IMR-90 (cell line): ENCODE data around the gene MOB3A. TPM values are rescaled to one million over a fixed set of nuclear protein-coding genes. Genes with fewer than 3 reads are reported as not detected.

Experiments used
- ATAC-seq: fragments of 200-7000 bp; cut with Tn5 transposase; 2 replicates; pipeline ENCODE4 v1.9.1; 2020; ENCODE audit warnings: low read depth, mild to moderate bottlenecking, moderate library complexity
- BruUV-seq: library from RNA; stranded (reverse); fragments of 400-500 nt; replicated peaks from 2 replicates; lab custom pipeline; 2021; lab: Mats Ljungman, UMichigan
- CTCF ChIA-PET: fragments of 300-600 bp; formaldehyde crosslinking; extraction: SDS; loops from one replicate; lab custom pipeline; 2021; ENCODE audit warnings: antibody characterized with exemption; lab: Yijun Ruan, JAX
- POLR2A ChIA-PET: fragments of 300-600 bp; sonication (Branson Sonifier 250); formaldehyde crosslinking; loops from one replicate; lab custom pipeline; 2022; ENCODE audit warnings: antibody characterized with exemption; ENCODE audit not compliant: unreplicated experiment; lab: Charles Lee
- DNase-seq: peaks from one replicate; pipeline ENCODE4 v3.0.0; 2013
- H2AFZ ChIP-seq: replicated peaks from 2 replicates; pipeline ENCODE3; 2013; ENCODE audit warnings: low read length, mild to moderate bottlenecking; ENCODE audit not compliant: poor library complexity
- H2AK5ac ChIP-seq: 2 replicates; pipeline ENCODE4 v1.6.1; 2013; ENCODE audit warnings: low read depth, low read length, inconsistent platforms
- H2AK9ac ChIP-seq: replicated peaks from 2 replicates; pipeline ENCODE3; 2013; ENCODE audit warnings: mild to moderate bottlenecking, low read depth, low read length, moderate library complexity; ENCODE audit not compliant: poor library complexity
- H2BK120ac ChIP-seq: 2 replicates; pipeline ENCODE4 v1.6.1; 2013; ENCODE audit warnings: low read depth, low read length, inconsistent platforms
- H2BK15ac ChIP-seq: 3 replicates; pipeline ENCODE4 v1.6.1; 2013; ENCODE audit warnings: low read depth, low read length, inconsistent platforms
- H2BK20ac ChIP-seq: 2 replicates; pipeline ENCODE4 v1.6.1; 2013; ENCODE audit warnings: low read depth, mild to moderate bottlenecking, inconsistent platforms, low read length, moderate library complexity
- H2BK5ac ChIP-seq: 2 replicates; pipeline ENCODE4 v1.6.1; 2013; ENCODE audit warnings: mild to moderate bottlenecking, low read depth, low read length, inconsistent platforms; ENCODE audit not compliant: poor library complexity, severe bottlenecking
- H3K14ac ChIP-seq: replicated peaks from 2 replicates; pipeline ENCODE4 v1.6.1; 2013; ENCODE audit warnings: low read depth, low read length, inconsistent platforms
- H3K18ac ChIP-seq: 2 replicates; pipeline ENCODE4 v1.6.1; 2013; ENCODE audit warnings: low read depth, low read length, control low read depth
- H3K23ac ChIP-seq: 2 replicates; pipeline ENCODE4 v1.6.1; 2013; ENCODE audit warnings: low read depth, low read length, inconsistent platforms
- H3K27ac ChIP-seq: 2 replicates; pipeline ENCODE4 v1.5.1; 2013; ENCODE audit warnings: mild to moderate bottlenecking, control low read depth, low read length; ENCODE audit not compliant: insufficient read depth
- H3K27me3 ChIP-seq: 2 replicates; pipeline ENCODE4 v1.6.1; 2013; ENCODE audit warnings: low read length; ENCODE audit not compliant: control insufficient read depth, insufficient read depth
- H3K36me3 ChIP-seq: 2 replicates; pipeline ENCODE4 v1.6.1; 2013; ENCODE audit warnings: low read length, mixed read lengths; ENCODE audit not compliant: control insufficient read depth, insufficient read depth
- H3K4ac ChIP-seq: 2 replicates; pipeline ENCODE4 v1.6.1; 2013; ENCODE audit warnings: low read depth, low read length, inconsistent platforms
- H3K4me1 ChIP-seq: 2 replicates; pipeline ENCODE4 v1.6.1; 2013; ENCODE audit warnings: low read length, mixed read lengths; ENCODE audit not compliant: control insufficient read depth, insufficient read depth
- H3K4me2 ChIP-seq: 2 replicates; pipeline ENCODE4 v1.6.1; 2013; ENCODE audit warnings: low read depth, mild to moderate bottlenecking, control low read depth, low read length, moderate library complexity
- H3K4me3 ChIP-seq: 2 replicates; pipeline ENCODE4 v1.5.1; 2013; ENCODE audit warnings: low read depth, mild to moderate bottlenecking, control low read depth, low read length, moderate library complexity; ENCODE audit not compliant: insufficient read depth
- H3K56ac ChIP-seq: 2 replicates; pipeline ENCODE4 v1.6.1; 2013; ENCODE audit warnings: low read length, inconsistent platforms; ENCODE audit not compliant: insufficient read depth; ENCODE audit errors: extremely low read depth
- H3K79me1 ChIP-seq, 2 experiments: 2 replicates each; pipeline ENCODE4 v1.6.1; 2013; ENCODE audit warnings: low read length in 2 of 2, inconsistent platforms in 1 of 2, low read depth in 1 of 2
- H3K9ac ChIP-seq: 2 replicates; pipeline ENCODE4 v1.6.1; 2013; ENCODE audit warnings: low read depth, low read length, control low read depth
- H3K9me1 ChIP-seq: 2 replicates; pipeline ENCODE4 v1.6.1; 2013; ENCODE audit warnings: low read length, inconsistent platforms; ENCODE audit not compliant: insufficient read depth
- H3K9me3 ChIP-seq: 2 replicates; pipeline ENCODE4 v1.6.1; 2013; ENCODE audit warnings: low read length; ENCODE audit not compliant: control insufficient read depth, insufficient read depth
- H4K20me1 ChIP-seq: 2 replicates; pipeline ENCODE4 v1.6.1; 2013; ENCODE audit warnings: low read length, inconsistent platforms; ENCODE audit not compliant: insufficient read depth
- H4K5ac ChIP-seq: 2 replicates; pipeline ENCODE4 v1.6.1; 2013; ENCODE audit warnings: mild to moderate bottlenecking, low read depth, low read length, control low read depth
- H4K8ac ChIP-seq, 2 experiments: 2 replicates each; pipeline ENCODE4 v1.6.1; 2013; ENCODE audit warnings: low read depth in 2 of 2, low read length in 2 of 2, control low read depth in 1 of 2, inconsistent platforms in 1 of 2
- H4K91ac ChIP-seq: 2 replicates; pipeline ENCODE4 v1.6.1; 2013; ENCODE audit warnings: low read depth, low read length, inconsistent platforms; ENCODE audit not compliant: insufficient read depth
- BHLHE40 ChIP-seq: fragments of 150-350 bp; IDR thresholded peaks from 2 replicates; pipeline ENCODE4 v1.6.1; 2016; ENCODE audit warnings: mild to moderate bottlenecking, low read depth, low read length
- CEBPB ChIP-seq: IDR thresholded peaks from 2 replicates; pipeline ENCODE4 v1.6.1; 2012; ENCODE audit warnings: low read depth, low read length, improper control_type of control experiment
- NFE2L2 ChIP-seq: fragments of 150-350 bp; IDR thresholded peaks from 2 replicates; pipeline ENCODE4 v1.6.1; 2016; ENCODE audit warnings: low read depth, mild to moderate bottlenecking, low read length
- RFX5 ChIP-seq: IDR thresholded peaks from 2 replicates; pipeline ENCODE4 v1.8.0; 2012; ENCODE audit warnings: low read depth, mild to moderate bottlenecking, low read length, moderate library complexity
- USF2 ChIP-seq: fragments of 150-350 bp; IDR thresholded peaks from 2 replicates; pipeline ENCODE4 v1.6.1; 2017; ENCODE audit warnings: mild to moderate bottlenecking, antibody characterized with exemption, low read length, low read depth
- WGBS, 2 experiments: methylation state at CpG; one replicate each; pipeline versions ENCODE4 v1.1.5 to v1.1.7; 2013; ENCODE audit warnings: missing lambda C conversion rate in 2 of 2; ENCODE audit not compliant: insufficient read length in 1 of 2; ENCODE audit errors: extremely low coverage in 2 of 2; 5-methylcytosine and 5-hydroxymethylcytosine counted together
- dilution Hi-C: fragments of 300-500 bp; cut with HindIII; formaldehyde crosslinking; loops from one replicate; pipeline ENCODE4 v1.14.3; 2018; ENCODE audit warnings: low sequenced_read_pairs; ENCODE audit not compliant: unreplicated experiment
- in situ Hi-C: fragments of 300-500 bp; cut with MboI; formaldehyde crosslinking; loops from 3 replicates; pipeline ENCODE4 v1.14.3; 2019; ENCODE audit warnings: low sequenced_read_pairs, inconsistent platforms, mixed read lengths
- intact Hi-C: fragments of 100-400 bp; cut with micrococcal nuclease; formaldehyde crosslinking; loops from 2 replicates; pipeline ENCODE4 v1.10.0; 2022
- polyA plus RNA-seq, 3 experiments: library from polyadenylated mRNA; depleted of rRNA; stranded (reverse); fragments of >200 nt; gene quantifications; 2 replicates each; pipeline ENCODE4 v1.2.3, GENCODE V29; 2012; ENCODE audit warnings: low replicate concordance in 1 of 3
- total RNA-seq: library from RNA; depleted of rRNA; stranded (reverse); fragments of >200 nt; gene quantifications from 2 replicates; pipeline ENCODE4 v1.2.3, GENCODE V29; 2012

MOB3A gene
- total and polyA plus RNA-seq, 2 of the 4 experiments (the other 2 are of a cell fraction), result 9.3 to 26.5 TPM

GRCh38 chr19:2061495-2062388, 34.4 kb downstream of the MOB3A start:
- H4K91ac ChIP-seq, result peak overlapping the region; percentile 85; the same call in 1 of the 2 replicates
- peak overlapping the region; percentile 97; the same call in 1 of the 3 replicates for H2BK15ac ChIP-seq
- H4K5ac ChIP-seq, result peak overlapping the region; percentile 92
- peak overlapping the region; percentile 91 for H2BK5ac ChIP-seq
- peak overlapping the region; percentile 77 for H3K56ac ChIP-seq
- H3K9ac ChIP-seq, result peak overlapping the region; percentile 83
- H2BK20ac ChIP-seq, result 0 out of 2 replicates have a peak overlapping the region, but pooled peaks have one; percentile 18
- POLR2A ChIA-PET, result no interaction called here
- H2AK5ac ChIP-seq, result peak overlapping the region; percentile 91
- peak overlapping the region; percentile 92 for H3K27ac ChIP-seq
- H3K4me3 ChIP-seq, result peak overlapping the region; percentile 69
- H3K79me1 ChIP-seq, result peaks cover 5 to 31% of the 10 kb centered on the region in 2 experiments; a peak in 3 of 4 replicates
- in situ Hi-C loops, result no loop called here
- dilution Hi-C loops, result no loop called here
- DNase-seq, result peak; percentile 95
- peak overlapping the region; percentile 97 for H2AK9ac ChIP-seq
- no peaks in the 10 kb centered on the region for H3K36me3 ChIP-seq
- H4K8ac ChIP-seq, result peak overlapping the region; percentile 46 to 98
- peak overlapping the region; percentile 72; the same call in 1 of the 2 replicates for H3K23ac ChIP-seq
- no TSS peak for BruUV-seq
- CTCF ChIA-PET, result no interaction called here
- peak overlapping the region; percentile 99 for H2AFZ ChIP-seq
- H3K4ac ChIP-seq, result peak overlapping the region; percentile 86
- no peaks in the 10 kb centered on the region for H4K20me1 ChIP-seq
- intact Hi-C loops, result no loop called here
- peaks cover 8% of the 10 kb centered on the region for H3K9me1 ChIP-seq
- peak overlapping the region; percentile 81 for H3K18ac ChIP-seq
- peaks cover 24% of the 10 kb centered on the region for H3K4me1 ChIP-seq
- peak overlapping the region; percentile 93 for H3K14ac ChIP-seq
- ATAC-seq, result peak; percentile 89
- no peaks in the 10 kb centered on the region for H3K9me3 ChIP-seq
- TF ChIP-seq USF2 (peak; percentile 28; the same call in 1 of the 2 replicates), RFX5 (peak; percentile 86), CEBPB (peak; percentile 30; the same call in 1 of the 2 replicates), BHLHE40 (no peak), NFE2L2 (no peak)
- 2% methylated on average over 31 of the region's 50 CpGs; no CpG with 5 or more reads in 1 of the 2 experiments for WGBS, 2 experiments
- H3K27me3 ChIP-seq, result no peaks in the 10 kb centered on the region
- peak overlapping the region; percentile 93 for H2BK120ac ChIP-seq
- H3K4me2 ChIP-seq, result peak overlapping the region; percentile 94
